ENCODE measurements around the gene USH1C. TPM values are rescaled to one million over a fixed set of nuclear protein-coding genes. Genes with fewer than 3 reads are reported as not detected.
A peak's percentile ranks its signal among the peaks of the same experiment; 100 is the strongest.

USH1C gene
- total and polyA plus RNA-seq, 8 donors: 3.5 to 44.3 (median 8.6) TPM

GRCh38 chr11:17528906-17529843, 15.0 kb downstream of the USH1C start:
- 67 to 73% methylated on average over 14 of the region's 14 CpGs for WGBS, 2 donors
- Histone ChIP-seq H3K4me3 (no peak overlapping the region), H3K4me1 (no peaks in the 10 kb centered on the region), H3K36me3 (no peaks in the 10 kb centered on the region), H3K27ac (no peak overlapping the region), H3K27me3 (no peaks in the 10 kb centered on the region), H3K9me3 (no peaks in the 10 kb centered on the region)
- ATAC-seq (no peak), FAIRE-seq (no peak), DNase-seq (no peak)
- TF ChIP-seq, protein P1, sequence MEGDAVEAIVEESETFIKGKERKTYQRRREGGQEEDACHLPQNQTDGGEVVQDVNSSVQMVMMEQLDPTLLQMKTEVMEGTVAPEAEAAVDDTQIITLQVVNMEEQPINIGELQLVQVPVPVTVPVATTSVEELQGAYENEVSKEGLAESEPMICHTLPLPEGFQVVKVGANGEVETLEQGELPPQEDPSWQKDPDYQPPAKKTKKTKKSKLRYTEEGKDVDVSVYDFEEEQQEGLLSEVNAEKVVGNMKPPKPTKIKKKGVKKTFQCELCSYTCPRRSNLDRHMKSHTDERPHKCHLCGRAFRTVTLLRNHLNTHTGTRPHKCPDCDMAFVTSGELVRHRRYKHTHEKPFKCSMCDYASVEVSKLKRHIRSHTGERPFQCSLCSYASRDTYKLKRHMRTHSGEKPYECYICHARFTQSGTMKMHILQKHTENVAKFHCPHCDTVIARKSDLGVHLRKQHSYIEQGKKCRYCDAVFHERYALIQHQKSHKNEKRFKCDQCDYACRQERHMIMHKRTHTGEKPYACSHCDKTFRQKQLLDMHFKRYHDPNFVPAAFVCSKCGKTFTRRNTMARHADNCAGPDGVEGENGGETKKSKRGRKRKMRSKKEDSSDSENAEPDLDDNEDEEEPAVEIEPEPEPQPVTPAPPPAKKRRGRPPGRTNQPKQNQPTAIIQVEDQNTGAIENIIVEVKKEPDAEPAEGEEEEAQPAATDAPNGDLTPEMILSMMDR (IDR thresholded peaks at IDR 0.05): no peak
- intact Hi-C loops (cut with DNase I): no loop called here

- no peak for FAIRE-seq
Measured at GRCh38 chr11:17528181-17528691, 16.0 kb downstream of the USH1C start.

GRCh38 chr11:17527628-17527995, 16.6 kb downstream of the USH1C start:
- H3K27me3 ChIP-seq: no peaks in the 10 kb centered on the region
- no peaks in the 10 kb centered on the region for H3K4me1 ChIP-seq
- H3K36me3 ChIP-seq: no peaks in the 10 kb centered on the region
- ATAC-seq (no peak), DNase-seq (no peak), FAIRE-seq (no peak)
- intact Hi-C loops (cut with DNase I): no loop called here
- WGBS, 2 donors: 63 to 80% methylated on average over 3 of the region's 3 CpGs
- H3K4me3 ChIP-seq: no peak overlapping the region
- no peaks in the 10 kb centered on the region for H3K9me3 ChIP-seq
- TF ChIP-seq, protein P1 (IDR thresholded peaks at IDR 0.05): no peak
- H3K27ac ChIP-seq: no peak overlapping the region

More at GRCh38 chr11:17528181-17528691, 16.0 kb downstream of the USH1C start:
- TF ChIP-seq, protein P1 (IDR thresholded peaks at IDR 0.05): peak; percentile 13 to 69 (median 50)
- 46 to 58% methylated on average over 9 of the region's 9 CpGs for WGBS, 2 donors
- H3K27ac ChIP-seq: no peak overlapping the region
- H3K4me3 ChIP-seq: no peak overlapping the region
- peak; percentile 67 to 95 (median 86) for ATAC-seq
- no peaks in the 10 kb centered on the region for H3K4me1 ChIP-seq
- no peaks in the 10 kb centered on the region for H3K27me3 ChIP-seq
- DNase-seq: peak in 4 of 6 donors; percentile 19 to 77 (median 56)
- intact Hi-C loops (cut with DNase I): no loop called here
- H3K36me3 ChIP-seq: no peaks in the 10 kb centered on the region
- H3K9me3 ChIP-seq: no peaks in the 10 kb centered on the region

GRCh38 chr11:17526931-17527627, 17.1 kb downstream of the USH1C start:
- intact Hi-C loops (cut with DNase I): no loop called here
- Histone ChIP-seq H3K27ac (no peak overlapping the region), H3K36me3 (no peaks in the 10 kb centered on the region), H3K9me3 (no peaks in the 10 kb centered on the region), H3K4me1 (no peaks in the 10 kb centered on the region), H3K27me3 (no peaks in the 10 kb centered on the region), H3K4me3 (no peak overlapping the region)
- no peak for FAIRE-seq
- DNase-seq: no peak
- TF ChIP-seq, protein P1 (IDR thresholded peaks at IDR 0.05): no peak
- ATAC-seq: no peak
- 83 to 89% methylated on average over 14 to 20 of the region's 20 CpGs for WGBS, 2 donors
